Measurements from ENCODE around the gene TTC9B.

The TTC9B gene

DNA sequence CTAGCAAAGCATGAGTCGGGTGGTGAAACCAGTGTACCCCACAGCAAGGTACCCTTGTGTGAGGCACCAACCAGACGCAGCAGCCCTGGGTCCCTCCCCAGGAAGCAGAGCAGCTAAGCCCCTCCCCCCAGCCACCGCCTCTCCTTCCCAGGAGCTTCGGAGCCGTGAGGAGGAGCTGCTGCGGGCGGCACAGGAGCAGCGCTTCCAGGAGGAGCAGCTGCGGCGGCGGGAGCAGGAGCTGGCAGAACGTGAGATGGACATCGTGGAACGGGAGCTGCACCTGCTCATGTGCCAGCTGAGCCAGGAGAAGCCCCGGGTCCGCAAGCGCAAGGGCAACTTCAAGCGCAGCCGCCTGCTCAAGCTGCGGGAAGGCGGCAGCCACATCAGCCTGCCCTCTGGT lies 12.4 kb downstream of the TTC9B start:
- no peak overlapping the region for H3K4me3 ChIP-seq
- no peak for DNase-seq (ENCODE audit: low read depth, low spot score)
- TF ChIP-seq EZH2 (IDR thresholded peaks at IDR 0.05) (no peak), POLR2AphosphoS5 (IDR thresholded peaks at IDR 0.05; ENCODE audit: borderline replicate concordance, low read depth, low read length) (no peak), FOXP2 (optimal IDR thresholded peaks at IDR 0.05; ENCODE audit: control extremely low read depth, extremely low read length, insufficient read depth) (no peak)
- no peak overlapping the region for H3K9ac ChIP-seq (ENCODE audit: insufficient read length)
- H3K36me3 ChIP-seq (ENCODE audit: insufficient read depth, low read length) = no peaks in the 10 kb centered on the region
- H3K27ac ChIP-seq = no peak overlapping the region
- no peaks in the 10 kb centered on the region for H3K9me3 ChIP-seq (ENCODE audit: low read depth, low read length)

DNA sequence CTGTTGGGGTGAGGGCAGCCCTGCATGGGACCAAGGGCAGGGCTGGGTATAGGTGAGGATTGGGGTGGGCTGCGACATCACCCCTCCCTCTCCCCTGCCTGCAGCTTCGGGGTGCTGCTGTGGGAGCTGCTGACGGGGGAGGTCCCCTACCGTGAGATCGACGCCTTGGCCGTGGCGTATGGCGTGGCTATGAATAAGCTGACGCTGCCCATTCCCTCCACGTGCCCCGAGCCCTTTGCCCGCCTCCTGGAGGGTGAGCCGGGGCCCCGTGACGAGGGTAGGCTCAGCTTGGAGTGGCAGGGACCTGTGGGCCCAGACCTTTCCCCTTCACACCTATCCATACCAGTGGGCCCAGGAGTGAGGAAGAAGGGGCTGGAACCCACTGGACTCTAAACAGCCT lies 13.8 kb downstream of the TTC9B start:
- DNase-seq (ENCODE audit: low read depth, low spot score) = no peak
- Histone ChIP-seq H3K9ac (ENCODE audit: insufficient read length) (no peak overlapping the region), H3K36me3 (ENCODE audit: insufficient read depth, low read length) (no peaks in the 10 kb centered on the region), H3K9me3 (ENCODE audit: low read depth, low read length) (no peaks in the 10 kb centered on the region), H3K27ac (no peak overlapping the region), H3K4me3 (no peak overlapping the region)
- no peak for TF ChIP-seq FOXP2 (optimal IDR thresholded peaks at IDR 0.05; ENCODE audit: control extremely low read depth, extremely low read length, insufficient read depth)
- no peak for TF ChIP-seq POLR2AphosphoS5 (IDR thresholded peaks at IDR 0.05; ENCODE audit: borderline replicate concordance, low read depth, low read length)
- no peak for TF ChIP-seq EZH2 (IDR thresholded peaks at IDR 0.05)

- H3K4me3 ChIP-seq = no peak overlapping the region
- no peak for DNase-seq (ENCODE audit: low read depth, low spot score)
- H3K9ac ChIP-seq (ENCODE audit: insufficient read length) = no peak overlapping the region
- H3K27ac ChIP-seq = no peak overlapping the region
- H3K9me3 ChIP-seq (ENCODE audit: low read depth, low read length) = no peaks in the 10 kb centered on the region
- H3K36me3 ChIP-seq (ENCODE audit: insufficient read depth, low read length) = no peaks in the 10 kb centered on the region
- TF ChIP-seq FOXP2 (optimal IDR thresholded peaks at IDR 0.05; ENCODE audit: control extremely low read depth, extremely low read length, insufficient read depth) (no peak), POLR2AphosphoS5 (IDR thresholded peaks at IDR 0.05; ENCODE audit: borderline replicate concordance, low read depth, low read length) (no peak), EZH2 (IDR thresholded peaks at IDR 0.05) (no peak)
Measured at GRCh38 chr19:40200341-40201099, 17.7 kb downstream of the TTC9B start.

DNA sequence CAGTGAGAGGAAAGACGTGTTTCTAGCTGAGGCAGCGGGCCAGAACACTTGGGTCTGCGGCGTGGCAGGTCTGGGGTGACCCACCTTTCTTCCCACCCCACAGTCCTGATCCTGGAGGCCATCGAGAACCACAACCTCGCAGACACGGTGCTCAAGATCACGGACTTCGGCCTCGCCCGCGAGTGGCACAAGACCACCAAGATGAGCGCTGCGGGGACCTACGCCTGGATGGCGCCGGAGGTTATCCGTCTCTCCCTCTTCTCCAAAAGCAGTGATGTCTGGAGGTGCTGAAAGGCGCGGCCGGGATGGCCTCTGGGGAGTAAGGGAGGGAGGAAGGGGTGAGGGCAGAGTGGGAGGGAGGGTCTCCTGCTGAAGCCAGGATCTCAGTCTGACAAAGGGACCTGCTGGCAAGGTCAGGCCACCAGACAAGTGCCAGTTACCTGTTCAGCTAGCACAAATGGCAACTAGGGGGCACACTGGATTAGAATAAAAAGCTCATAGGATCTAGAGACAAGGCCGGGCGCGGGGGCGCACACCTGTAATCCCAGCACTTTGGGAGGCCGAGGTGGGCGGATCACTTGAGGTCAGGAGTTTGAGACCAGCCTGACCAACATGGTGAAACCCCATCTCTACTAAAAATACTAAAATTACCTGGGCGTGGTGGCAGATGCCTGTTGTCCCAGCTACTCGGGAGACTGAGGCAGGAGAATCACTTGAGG lies 19.8 kb downstream of the TTC9B start:
- no peak overlapping the region for H3K9ac ChIP-seq (ENCODE audit: insufficient read length)
- no peak for DNase-seq (ENCODE audit: low read depth, low spot score)
- H3K36me3 ChIP-seq (ENCODE audit: insufficient read depth, low read length) = no peaks in the 10 kb centered on the region
- no peaks in the 10 kb centered on the region for H3K9me3 ChIP-seq (ENCODE audit: low read depth, low read length)
- TF ChIP-seq EZH2 (IDR thresholded peaks at IDR 0.05) (no peak), POLR2AphosphoS5 (IDR thresholded peaks at IDR 0.05; ENCODE audit: borderline replicate concordance, low read depth, low read length) (no peak), FOXP2 (optimal IDR thresholded peaks at IDR 0.05; ENCODE audit: control extremely low read depth, extremely low read length, insufficient read depth) (no peak)
- no peak overlapping the region for H3K4me3 ChIP-seq
- H3K27ac ChIP-seq = no peak overlapping the region

DNA sequence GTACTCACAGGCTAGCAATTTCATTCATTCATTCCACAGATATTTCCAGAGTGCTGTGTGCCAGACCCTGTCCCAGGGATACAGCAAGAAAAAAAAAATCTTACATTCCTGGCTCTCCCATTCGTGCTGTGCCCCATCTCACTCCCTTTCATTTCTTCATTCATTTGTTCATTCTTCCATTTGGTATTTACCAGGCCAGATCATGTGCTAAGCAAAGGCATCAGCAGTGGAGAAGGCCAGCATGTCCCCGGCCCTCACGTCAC lies 24.7 kb downstream of the TTC9B start:
- Histone ChIP-seq H3K36me3 (ENCODE audit: insufficient read depth, low read length) (no peaks in the 10 kb centered on the region), H3K4me3 (no peak overlapping the region), H3K9me3 (ENCODE audit: low read depth, low read length) (no peaks in the 10 kb centered on the region), H3K27ac (no peak overlapping the region), H3K9ac (ENCODE audit: insufficient read length) (no peak overlapping the region)
- DNase-seq (ENCODE audit: low read depth, low spot score) = no peak
- TF ChIP-seq FOXP2 (optimal IDR thresholded peaks at IDR 0.05; ENCODE audit: control extremely low read depth, extremely low read length, insufficient read depth) (no peak), POLR2AphosphoS5 (IDR thresholded peaks at IDR 0.05; ENCODE audit: borderline replicate concordance, low read depth, low read length) (no peak), EZH2 (IDR thresholded peaks at IDR 0.05) (no peak)

DNA sequence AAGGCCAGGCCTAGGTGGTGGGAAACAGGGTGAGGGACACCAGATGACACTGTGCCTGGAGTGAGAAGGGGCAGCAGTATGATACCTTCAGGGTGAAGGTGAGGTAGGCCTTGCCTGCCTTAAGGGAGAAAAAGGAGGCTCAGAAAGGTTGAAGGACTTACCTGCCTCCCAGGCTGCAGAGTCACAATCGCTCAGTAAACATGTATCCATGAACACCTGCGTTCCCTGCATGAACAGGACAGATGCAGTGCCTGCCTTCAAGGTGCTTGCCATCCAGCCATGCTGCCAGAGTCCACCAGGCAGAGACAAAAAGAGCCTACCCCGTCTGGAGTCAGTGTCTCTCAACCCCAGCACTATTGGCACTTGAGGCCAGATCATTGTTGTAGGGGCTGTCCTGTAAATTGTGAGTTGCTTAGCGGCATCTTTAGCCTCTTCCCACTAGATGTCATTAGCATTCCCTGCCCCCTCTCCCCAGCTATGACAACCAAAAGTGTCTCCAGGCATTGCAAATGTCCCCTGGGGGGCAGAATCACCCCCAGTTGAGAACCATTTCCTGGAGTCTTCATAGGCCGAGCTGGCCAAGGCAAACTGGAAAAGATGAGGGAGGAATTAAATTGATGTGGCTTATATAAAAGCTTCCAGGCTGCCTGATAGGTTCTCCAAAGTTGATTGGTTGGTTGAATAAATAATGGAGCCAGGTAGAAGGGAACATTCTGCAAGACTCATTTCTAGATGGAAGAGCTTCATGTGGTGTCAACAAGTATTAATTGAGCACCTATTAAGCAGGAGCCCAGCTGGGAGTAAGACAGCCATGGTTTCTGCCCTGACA lies 25.2 kb downstream of the TTC9B start:
- Histone ChIP-seq H3K9ac (ENCODE audit: insufficient read length) (no peak overlapping the region), H3K4me3 (no peak overlapping the region), H3K36me3 (ENCODE audit: insufficient read depth, low read length) (no peaks in the 10 kb centered on the region), H3K27ac (no peak overlapping the region), H3K9me3 (ENCODE audit: low read depth, low read length) (no peaks in the 10 kb centered on the region)
- no peak for DNase-seq (ENCODE audit: low read depth, low spot score)
- no peak for TF ChIP-seq EZH2 (IDR thresholded peaks at IDR 0.05)
- TF ChIP-seq FOXP2 (optimal IDR thresholded peaks at IDR 0.05; ENCODE audit: control extremely low read depth, extremely low read length, insufficient read depth) = no peak

- H3K36me3 ChIP-seq (ENCODE audit: insufficient read depth, low read length) = no peaks in the 10 kb centered on the region
- TF ChIP-seq FOXP2 (optimal IDR thresholded peaks at IDR 0.05; ENCODE audit: control extremely low read depth, extremely low read length, insufficient read depth) (no peak), POLR2AphosphoS5 (IDR thresholded peaks at IDR 0.05; ENCODE audit: borderline replicate concordance, low read depth, low read length) (no peak), EZH2 (IDR thresholded peaks at IDR 0.05) (no peak)
- H3K27ac ChIP-seq = no peak overlapping the region
- H3K4me3 ChIP-seq = peak overlapping the region; percentile 96
- DNase-seq (ENCODE audit: low read depth, low spot score) = no peak
- H3K9ac ChIP-seq (ENCODE audit: insufficient read length) = peak overlapping the region; percentile 45
- H3K9me3 ChIP-seq (ENCODE audit: low read depth, low read length) = no peaks in the 10 kb centered on the region
Measured at GRCh38 chr19:40191836-40192646, 26.1 kb downstream of the TTC9B start.

All from SK-N-MC (cell line).